ENCODE measurements around the gene ZNF223. TPM values are rescaled to one million over a fixed set of nuclear protein-coding genes. Genes with fewer than 3 reads are reported as not detected.

The ZNF223 gene
- total RNA-seq, 1 donor from 2014 or later: 8.4 TPM

GRCh38 chr19:44107751-44108150, 55.9 kb downstream of the ZNF223 start:
- peaks cover 67% of the 10 kb centered on the region for H3K36me3 Mint-ChIP-seq

GRCh38 chr19:44109458-44109857, 57.6 kb downstream of the ZNF223 start:
- DNase-seq (ENCODE audit: extremely low spot score, unreplicated experiment): no peak
- Mint-ChIP-seq H3K27ac (no peak overlapping the region), H3K27me3 (no peaks in the 10 kb centered on the region), H3K4me1 (ENCODE audit: unreplicated experiment) (peaks cover 12% of the 10 kb centered on the region), H3K9me3 (peaks cover 30% of the 10 kb centered on the region), H3K36me3 (peaks cover 55% of the 10 kb centered on the region), H3K4me3 (no peak overlapping the region)
- TF ChIP-seq CTCF (conservative IDR thresholded peaks at IDR 0.05): no peak

More at GRCh38 chr19:44107751-44108150, 55.9 kb downstream of the ZNF223 start:
- DNase-seq (ENCODE audit: extremely low spot score, unreplicated experiment): no peak
- Mint-ChIP-seq H3K4me1 (ENCODE audit: unreplicated experiment) (peaks cover 7% of the 10 kb centered on the region), H3K27me3 (no peaks in the 10 kb centered on the region), H3K9me3 (peaks cover 36% of the 10 kb centered on the region), H3K27ac (no peak overlapping the region), H3K4me3 (no peak overlapping the region)
- TF ChIP-seq CTCF (conservative IDR thresholded peaks at IDR 0.05): no peak

- Mint-ChIP-seq H3K9me3 (peaks cover 23% of the 10 kb centered on the region), H3K36me3 (peaks cover 39% of the 10 kb centered on the region), H3K27ac (peak overlapping the region; percentile 94), H3K27me3 (no peaks in the 10 kb centered on the region), H3K4me1 (ENCODE audit: unreplicated experiment) (peaks cover 12% of the 10 kb centered on the region), H3K4me3 (peak overlapping the region; percentile 100)
- no peak for TF ChIP-seq CTCF (conservative IDR thresholded peaks at IDR 0.05)
- DNase-seq (ENCODE audit: extremely low spot score, unreplicated experiment): no peak
Observed at GRCh38 chr19:44111910-44112463, 60.2 kb downstream of the ZNF223 start.

- DNase-seq (ENCODE audit: extremely low spot score, unreplicated experiment): no peak
- Mint-ChIP-seq H3K27ac (peak overlapping the region; percentile 94), H3K36me3 (peaks cover 35% of the 10 kb centered on the region), H3K27me3 (no peaks in the 10 kb centered on the region), H3K4me1 (ENCODE audit: unreplicated experiment) (peaks cover 12% of the 10 kb centered on the region), H3K9me3 (peaks cover 15% of the 10 kb centered on the region), H3K4me3 (peak overlapping the region; percentile 100)
- peak; percentile 25 for TF ChIP-seq CTCF (conservative IDR thresholded peaks at IDR 0.05)
Observed at GRCh38 chr19:44112802-44113137, 60.9 kb downstream of the ZNF223 start.

- Mint-ChIP-seq H3K27ac (peak within 1 kb of the TSS; percentile 94), H3K9me3 (peaks cover 10% of the 10 kb centered on the region)
Observed at GRCh38 chr19:44113138-44113783, 61.4 kb downstream of the ZNF223 start, which contains the start of gene ZNF225. ZNF225 (plus strand) TSS chr19:44113399; CDS start chr19:44115828, 2,429 bp downstream.

More at GRCh38 chr19:44113138-44113783, 61.4 kb downstream of the ZNF223 start, which contains the start of gene ZNF225:
- H3K27me3 Mint-ChIP-seq: no peaks in the 10 kb centered on the region
- peak within 1 kb of the TSS; percentile 100 for H3K4me3 Mint-ChIP-seq
- DNase-seq (ENCODE audit: extremely low spot score, unreplicated experiment): peak; percentile 92
- H3K4me1 Mint-ChIP-seq (ENCODE audit: unreplicated experiment): peaks cover 12% of the 10 kb centered on the region
- no peak for TF ChIP-seq CTCF (conservative IDR thresholded peaks at IDR 0.05)
- peaks cover 30% of the 10 kb centered on the region for H3K36me3 Mint-ChIP-seq
